Left lung (tissue), 10 donors: Measurements from ENCODE around the gene NXPE2. TPM values are rescaled to one million over a fixed set of nuclear protein-coding genes. Genes with fewer than 3 reads are reported as not detected.

Experiments
- ATAC-seq: fragments of 200-7000 bp; cut with Tn5 transposase; one replicate; pipeline ENCODE4 v1.9.1; 2020; ENCODE audit warnings: moderate library complexity
- DNase-seq, 4 donors: peaks; one replicate each; pipeline ENCODE4 v3.0.0-alpha.2; 2013 to 2020
- H3K27ac ChIP-seq, 2 donors: fragments of 200-600 bp; sonication (generic) in 1 of 2; one replicate each; pipeline versions ENCODE4 v1.5.0 to v1.8.0; 2020 to 2021
- H3K27me3 ChIP-seq, 2 donors: fragments of 200-600 bp; sonication (generic) in 1 of 2; one replicate each; pipeline versions ENCODE4 v1.5.0 to v1.8.0; 2020 to 2021
- H3K36me3 ChIP-seq, 2 donors: fragments of 200-600 bp; sonication (generic) in 1 of 2; one replicate each; pipeline versions ENCODE4 v1.5.0 to v1.8.0; 2020 to 2021
- H3K4me1 ChIP-seq, 2 donors: fragments of 200-600 bp; one replicate each; pipeline ENCODE4 v1.8.0; 2021
- H3K4me3 ChIP-seq, 2 donors: fragments of 200-600 bp; sonication (generic) in 1 of 2; one replicate each; pipeline versions ENCODE4 v1.5.0 to v1.8.0; 2020 to 2021; ENCODE audit warnings: mild to moderate bottlenecking in 1 of 2
- H3K9me3 ChIP-seq, 2 donors: fragments of 200-600 bp; sonication (generic) in 1 of 2; one replicate each; pipeline versions ENCODE4 v1.5.0 to v1.8.0; 2020 to 2021
- intact Hi-C, 2 donors: fragments of 100-400 bp; cut with DNase I; formaldehyde crosslinking; loops; one replicate each; pipeline versions ENCODE4 v1.11.2 to v1.14.2; 2022
- polyA plus RNA-seq, 6 donors: library from polyadenylated mRNA; unstranded; fragments of 120-200 nt; gene quantifications; one replicate each; pipeline ENCODE4 v1.2.1, GENCODE V29; 2013; ENCODE audit not compliant: insufficient read length in 6 of 6
- total RNA-seq, 2 donors: library from RNA; stranded (reverse); fragmentation: NEBNext Ultra II Directional; extraction: Animal tissue kit (Norgen Biotek cat#: 25700); gene quantifications; one replicate each; pipeline ENCODE4 v1.2.1, GENCODE V29; 2021
- TF ChIP-seq, protein P1 (sequence below), 2 donors: fragments of 200-600 bp; sonication (generic) in 1 of 2; IDR thresholded peaks; one replicate each; pipeline versions ENCODE4 v1.5.0 to v1.8.0; 2021; ENCODE audit warnings: antibody characterized with exemption in 2 of 2
- donor health status: DM: no; HTN: yes; CAD: no.
- donor health status: DM: no; HTN: no; CAD: no.

NXPE2 gene
- total and polyA plus RNA-seq, 8 donors = 0.17 to 0.36 (median 0.23) TPM; not detected in 1

DNA sequence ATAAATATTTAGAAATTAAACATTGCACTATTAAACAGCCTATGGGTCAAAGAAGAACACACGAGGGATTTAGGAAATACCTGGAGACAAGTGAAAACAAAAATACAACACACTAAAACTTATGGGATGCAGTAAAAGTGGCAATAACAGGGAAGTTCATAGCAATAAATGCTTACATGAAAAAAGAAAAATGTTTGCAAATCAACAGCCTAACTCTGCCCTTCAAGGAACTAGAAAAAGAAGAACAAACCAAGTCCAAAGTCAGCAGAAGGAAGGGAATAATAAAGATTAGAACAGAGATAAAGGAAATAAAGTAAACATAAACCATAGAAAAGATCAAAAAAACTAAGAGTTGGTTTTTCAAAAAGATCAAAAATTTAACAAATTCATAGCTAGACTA is 31.6 kb downstream of the NXPE2 start:
- Histone ChIP-seq H3K27me3 (no peaks in the 10 kb centered on the region), H3K9me3 (peaks cover 0 to 12% of the 10 kb centered on the region in 2 donors), H3K36me3 (no peaks in the 10 kb centered on the region), H3K27ac (no peak overlapping the region), H3K4me3 (no peak overlapping the region), H3K4me1 (no peaks in the 10 kb centered on the region)
- TF ChIP-seq, protein P1, sequence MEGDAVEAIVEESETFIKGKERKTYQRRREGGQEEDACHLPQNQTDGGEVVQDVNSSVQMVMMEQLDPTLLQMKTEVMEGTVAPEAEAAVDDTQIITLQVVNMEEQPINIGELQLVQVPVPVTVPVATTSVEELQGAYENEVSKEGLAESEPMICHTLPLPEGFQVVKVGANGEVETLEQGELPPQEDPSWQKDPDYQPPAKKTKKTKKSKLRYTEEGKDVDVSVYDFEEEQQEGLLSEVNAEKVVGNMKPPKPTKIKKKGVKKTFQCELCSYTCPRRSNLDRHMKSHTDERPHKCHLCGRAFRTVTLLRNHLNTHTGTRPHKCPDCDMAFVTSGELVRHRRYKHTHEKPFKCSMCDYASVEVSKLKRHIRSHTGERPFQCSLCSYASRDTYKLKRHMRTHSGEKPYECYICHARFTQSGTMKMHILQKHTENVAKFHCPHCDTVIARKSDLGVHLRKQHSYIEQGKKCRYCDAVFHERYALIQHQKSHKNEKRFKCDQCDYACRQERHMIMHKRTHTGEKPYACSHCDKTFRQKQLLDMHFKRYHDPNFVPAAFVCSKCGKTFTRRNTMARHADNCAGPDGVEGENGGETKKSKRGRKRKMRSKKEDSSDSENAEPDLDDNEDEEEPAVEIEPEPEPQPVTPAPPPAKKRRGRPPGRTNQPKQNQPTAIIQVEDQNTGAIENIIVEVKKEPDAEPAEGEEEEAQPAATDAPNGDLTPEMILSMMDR (IDR thresholded peaks at IDR 0.05) = no peak
- intact Hi-C loops = no loop called here
- no peak for ATAC-seq
- no peak for DNase-seq

DNA sequence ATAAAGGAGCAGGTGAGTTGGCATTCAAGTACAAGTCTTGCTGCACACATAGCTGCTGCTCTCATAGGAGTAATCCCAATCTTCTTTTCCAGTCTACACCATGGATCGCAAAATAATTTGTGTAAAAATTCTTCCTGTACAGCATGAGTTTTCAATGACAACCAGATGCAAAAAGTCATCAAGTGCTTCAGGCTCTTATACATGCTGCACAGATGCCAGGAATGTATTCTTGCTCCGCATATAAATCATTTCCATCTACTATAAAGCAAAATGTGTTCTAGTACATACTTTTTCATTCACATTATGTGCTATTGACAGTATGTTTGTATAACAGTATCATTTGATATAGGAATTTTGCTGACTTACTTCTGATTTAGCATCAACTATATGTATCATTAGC is 35.4 kb downstream of the NXPE2 start:
- Histone ChIP-seq H3K4me1 (no peaks in the 10 kb centered on the region), H3K36me3 (no peaks in the 10 kb centered on the region), H3K27ac (no peak overlapping the region), H3K27me3 (no peaks in the 10 kb centered on the region), H3K4me3 (no peak overlapping the region), H3K9me3 (peaks cover 0 to 12% of the 10 kb centered on the region in 2 donors)
- TF ChIP-seq, protein P1 (IDR thresholded peaks at IDR 0.05) = no peak
- ATAC-seq (no peak), DNase-seq (no peak)
- intact Hi-C loops = no loop called here

DNA sequence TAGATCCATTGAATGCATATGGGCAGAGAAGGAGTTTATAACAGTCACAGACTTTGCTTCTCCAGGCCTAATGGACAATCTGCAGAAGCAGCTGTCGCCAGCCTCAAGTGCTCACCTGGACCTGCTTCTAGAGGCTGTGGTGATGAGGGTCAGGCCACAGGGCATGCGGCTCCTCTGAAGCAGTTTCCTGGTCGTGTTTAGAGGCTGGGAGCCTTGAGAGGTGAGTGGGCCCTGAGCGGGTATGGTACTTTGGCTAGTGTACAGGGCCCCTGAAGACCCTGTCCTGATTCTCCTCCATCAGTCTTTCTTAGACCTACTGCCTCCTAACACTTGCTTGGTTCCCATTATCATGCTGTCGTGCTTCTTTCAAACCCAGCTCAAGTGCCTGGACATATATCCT is 41.2 kb downstream of the NXPE2 start:
- H3K27ac ChIP-seq = no peak overlapping the region
- DNase-seq (no peak), ATAC-seq (no peak)
- TF ChIP-seq, protein P1 (IDR thresholded peaks at IDR 0.05) = no peak
- no peak overlapping the region for H3K4me3 ChIP-seq
- intact Hi-C loops = no loop called here
- H3K9me3 ChIP-seq = no peaks in the 10 kb centered on the region
- H3K27me3 ChIP-seq = no peaks in the 10 kb centered on the region
- H3K36me3 ChIP-seq = no peaks in the 10 kb centered on the region
- no peaks in the 10 kb centered on the region for H3K4me1 ChIP-seq

DNA sequence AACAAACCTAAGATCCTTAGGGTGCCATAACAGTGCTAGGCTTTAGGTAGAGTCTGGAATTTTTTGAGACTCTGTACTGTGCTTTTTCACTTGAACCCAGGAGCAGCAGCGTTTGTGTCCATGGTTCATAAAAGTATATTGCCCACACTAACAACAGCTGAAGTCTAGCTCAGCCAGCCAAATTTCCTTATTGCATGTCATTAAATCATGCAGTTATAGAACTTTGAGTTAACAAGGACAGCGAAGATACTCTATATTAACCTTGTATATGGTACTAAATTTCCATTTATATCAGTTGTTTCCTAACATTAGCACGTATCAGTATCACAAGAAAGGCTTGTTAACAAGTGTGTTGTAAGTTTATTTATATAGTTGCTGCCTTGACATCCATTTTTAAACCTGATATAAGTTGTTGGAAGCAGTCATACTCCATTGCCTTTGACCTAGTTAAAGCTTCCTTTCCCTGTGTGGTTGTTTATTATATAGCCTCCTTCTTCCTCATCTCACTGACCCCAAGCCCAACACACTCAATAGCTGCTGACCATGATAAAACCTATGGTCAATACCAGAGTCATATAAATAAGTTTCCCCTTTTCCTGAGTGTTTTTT is 46.7 kb downstream of the NXPE2 start:
- intact Hi-C loops = no loop called here

DNA sequence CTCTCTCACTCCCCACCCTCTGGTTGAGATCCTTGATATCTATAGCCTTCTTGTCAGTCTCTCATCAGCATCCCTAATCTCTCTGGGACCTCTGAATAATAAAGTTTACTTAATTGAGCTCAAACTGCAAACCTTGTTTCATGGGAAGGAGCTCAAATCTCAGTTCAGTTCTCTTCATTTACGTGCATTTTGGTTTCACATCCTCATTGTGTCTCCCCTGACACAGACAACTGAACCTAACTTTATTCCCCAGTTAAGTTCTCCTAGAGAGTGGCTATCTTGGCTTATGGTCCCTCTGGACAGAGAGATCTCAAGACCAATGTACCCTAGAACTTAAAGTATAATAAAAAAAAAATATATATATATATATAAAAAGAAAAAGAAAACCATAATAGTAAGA is 47.3 kb downstream of the NXPE2 start:
- TF ChIP-seq, protein P1 (IDR thresholded peaks at IDR 0.05) = no peak
- no peaks in the 10 kb centered on the region for H3K27me3 ChIP-seq
- no peak overlapping the region for H3K4me3 ChIP-seq
- DNase-seq = no peak
- H3K27ac ChIP-seq = no peak overlapping the region
- ATAC-seq = no peak
- H3K36me3 ChIP-seq = no peaks in the 10 kb centered on the region
- no peaks in the 10 kb centered on the region for H3K4me1 ChIP-seq
- no peaks in the 10 kb centered on the region for H3K9me3 ChIP-seq
- intact Hi-C loops = no loop called here

More for the DNA sequence above, 46.7 kb downstream of the NXPE2 start:
- Histone ChIP-seq H3K27me3 (no peaks in the 10 kb centered on the region), H3K36me3 (no peaks in the 10 kb centered on the region), H3K9me3 (no peaks in the 10 kb centered on the region), H3K4me3 (no peak overlapping the region), H3K27ac (no peak overlapping the region), H3K4me1 (no peaks in the 10 kb centered on the region)
- no peak for ATAC-seq
- no peak for DNase-seq
- TF ChIP-seq, protein P1 (IDR thresholded peaks at IDR 0.05) = no peak
